GM21526 (cell line): ENCODE data around the gene SH3PXD2B.
"Not testable (repeated sequence)": the region's sequence is repeated elsewhere in the genome, so short reads cannot be mapped to it uniquely, and the experiment has no call there.

Source experiments
- ATAC-seq: cut with Tn5 transposase; IDR thresholded peaks from one replicate; pipeline ENCODE4 v1.9.1; 2021; ENCODE audit warnings: moderate library complexity; ENCODE audit not compliant: unreplicated experiment, low FRiP score

The SH3PXD2B gene

GRCh38 chr5:172420235-172420939 lies 33.9 kb downstream of the SH3PXD2B start:
- ATAC-seq: no peak

GRCh38 chr5:172418862-172419814 lies 35.2 kb downstream of the SH3PXD2B start:
- ATAC-seq: no peak

GRCh38 chr5:172417983-172418630 lies 36.2 kb downstream of the SH3PXD2B start:
- no peak for ATAC-seq

- ATAC-seq: no peak
Observed at GRCh38 chr5:172417130-172417841, 37.0 kb downstream of the SH3PXD2B start.

- no peak for ATAC-seq
Observed at GRCh38 chr5:172415362-172416275, 38.7 kb downstream of the SH3PXD2B start.

GRCh38 chr5:172414531-172415361 lies 39.6 kb downstream of the SH3PXD2B start:
- ATAC-seq: no peak

- ATAC-seq: no peak
Observed at GRCh38 chr5:172413601-172414171, 40.6 kb downstream of the SH3PXD2B start.

- ATAC-seq: no peak
Observed at GRCh38 chr5:172412724-172413286, 41.5 kb downstream of the SH3PXD2B start.

- ATAC-seq: no peak
Observed at GRCh38 chr5:172411484-172412072, 42.7 kb downstream of the SH3PXD2B start.

GRCh38 chr5:172410662-172411483 lies 43.5 kb downstream of the SH3PXD2B start:
- no peak for ATAC-seq

GRCh38 chr5:172410160-172410559 lies 44.2 kb downstream of the SH3PXD2B start:
- ATAC-seq: no peak

- ATAC-seq: not testable (repeated sequence)
Observed at GRCh38 chr5:172409477-172409876, 44.8 kb downstream of the SH3PXD2B start.

- no peak for ATAC-seq
Observed at GRCh38 chr5:172407822-172408221, 46.5 kb downstream of the SH3PXD2B start.

GRCh38 chr5:172407241-172407691 lies 47.1 kb downstream of the SH3PXD2B start:
- ATAC-seq: no peak

- no peak for ATAC-seq
Observed at GRCh38 chr5:172405226-172406107, 48.9 kb downstream of the SH3PXD2B start.

GRCh38 chr5:172404746-172405145 lies 49.6 kb downstream of the SH3PXD2B start:
- ATAC-seq: no peak
